T47D (cell line): ENCODE data around the gene AMTN.

Source experiments
- DNase-seq, 2 experiments: peaks; one replicate each; pipeline versions ENCODE4 v3.0.0 to v3.0.0-alpha.2; 2011 to 2012; ENCODE audit warnings: low read depth in 1 of 2, low spot score in 1 of 2
- JUND ChIP-seq: IDR thresholded peaks from 2 replicates; pipeline ENCODE4 v1.6.1; 2012; ENCODE audit warnings: low read depth
- in situ Hi-C: cut with HindIII; loops from 2 replicates; pipeline ENCODE4 v1.10.0; 2016; ENCODE audit warnings: low sequenced_read_pairs, low pct_unique_long_range_greater_than_20kb

The AMTN gene

GRCh38 chr4:70581980-70582379 lies 63.6 kb downstream of the AMTN start:
- in situ Hi-C loops = no loop called here
- DNase-seq = no peak
- no peak for TF ChIP-seq JUND
